AG04449 (cell line): Measurements from ENCODE around the gene NIFK.
A peak's percentile ranks its signal among the peaks of the same experiment; 100 is the strongest.
"Not testable (repeated sequence)": the region's sequence is repeated elsewhere in the genome, so short reads cannot be mapped to it uniquely, and the experiment has no call there.

Experiments used
- CTCF ChIA-PET: fragments of 350-600 bp; formaldehyde crosslinking; extraction: SDS; loops from one replicate; lab custom pipeline; 2021; ENCODE audit warnings: antibody characterized with exemption; lab: Yijun Ruan, JAX
- POLR2A ChIA-PET: fragments of 400-600, 350-600 bp; formaldehyde crosslinking; extraction: SDS; loops from one replicate; lab custom pipeline; 2020; ENCODE audit warnings: antibody characterized with exemption, inconsistent platforms; lab: Yijun Ruan, JAX
- DNase-seq: peaks from one replicate; pipeline ENCODE4 v3.0.0-alpha.2; 2010; ENCODE audit warnings: low read depth, low spot score
- H3K4me3 ChIP-seq: 2 replicates; pipeline ENCODE4 v1.5.1; 2011; ENCODE audit warnings: low read depth, mild to moderate bottlenecking, control low read depth, low read length
- TF ChIP-seq, protein P1 (sequence below): IDR thresholded peaks from one replicate; pipeline ENCODE4 v1.5.1; 2011; ENCODE audit warnings: mild to moderate bottlenecking, moderate library complexity, low read length, control low read depth, inconsistent platforms; ENCODE audit not compliant: insufficient read depth; ENCODE audit errors: missing control alignments

NIFK gene

DNA sequence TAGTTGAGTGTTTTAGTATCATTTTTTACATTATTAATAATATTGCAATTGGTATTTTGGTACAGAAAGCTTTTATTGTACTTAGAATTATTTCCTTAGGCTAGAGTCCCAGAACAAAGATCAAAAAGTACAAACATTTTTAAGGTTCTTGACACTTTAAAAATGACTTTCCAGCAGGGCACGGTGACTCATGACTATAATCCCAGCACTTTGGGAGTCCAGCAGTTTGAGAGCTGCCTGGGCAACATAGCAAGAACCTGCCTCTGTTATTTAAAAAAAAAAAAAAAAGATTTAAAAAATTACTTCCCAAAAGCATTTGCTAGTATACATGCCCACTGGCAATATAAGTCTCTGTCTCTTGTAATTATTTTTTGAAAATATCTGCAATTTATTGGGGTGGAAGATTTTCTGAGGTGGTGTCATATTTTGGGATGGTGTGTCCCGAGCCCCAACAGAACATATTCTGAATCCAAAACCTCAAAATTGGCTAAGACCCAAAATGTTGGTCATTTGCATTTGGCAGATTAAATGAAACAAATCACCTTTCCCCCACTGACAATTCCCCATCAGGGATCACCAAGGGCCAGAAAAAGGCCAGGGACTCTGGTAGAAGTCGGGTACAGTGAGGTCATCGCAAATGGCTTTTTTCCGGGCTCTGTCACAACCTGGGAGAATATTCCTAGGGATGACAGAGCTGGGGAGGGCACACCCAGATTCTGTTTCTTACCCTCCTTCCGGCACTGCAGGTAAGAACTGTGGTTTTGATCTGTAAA lies 42.1 kb downstream of the NIFK start:
- TF ChIP-seq, protein P1, sequence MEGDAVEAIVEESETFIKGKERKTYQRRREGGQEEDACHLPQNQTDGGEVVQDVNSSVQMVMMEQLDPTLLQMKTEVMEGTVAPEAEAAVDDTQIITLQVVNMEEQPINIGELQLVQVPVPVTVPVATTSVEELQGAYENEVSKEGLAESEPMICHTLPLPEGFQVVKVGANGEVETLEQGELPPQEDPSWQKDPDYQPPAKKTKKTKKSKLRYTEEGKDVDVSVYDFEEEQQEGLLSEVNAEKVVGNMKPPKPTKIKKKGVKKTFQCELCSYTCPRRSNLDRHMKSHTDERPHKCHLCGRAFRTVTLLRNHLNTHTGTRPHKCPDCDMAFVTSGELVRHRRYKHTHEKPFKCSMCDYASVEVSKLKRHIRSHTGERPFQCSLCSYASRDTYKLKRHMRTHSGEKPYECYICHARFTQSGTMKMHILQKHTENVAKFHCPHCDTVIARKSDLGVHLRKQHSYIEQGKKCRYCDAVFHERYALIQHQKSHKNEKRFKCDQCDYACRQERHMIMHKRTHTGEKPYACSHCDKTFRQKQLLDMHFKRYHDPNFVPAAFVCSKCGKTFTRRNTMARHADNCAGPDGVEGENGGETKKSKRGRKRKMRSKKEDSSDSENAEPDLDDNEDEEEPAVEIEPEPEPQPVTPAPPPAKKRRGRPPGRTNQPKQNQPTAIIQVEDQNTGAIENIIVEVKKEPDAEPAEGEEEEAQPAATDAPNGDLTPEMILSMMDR, result no peak
- no peak for DNase-seq
- ChIA-PET POLR2A (interaction anchor here (0.7 kb wide), 1 partner anchor 9 kb away, joined by 3 read pairs; no protein-coding TSS in a partner anchor), CTCF (no interaction called here)
- H3K4me3 ChIP-seq, result no peak overlapping the region

DNA sequence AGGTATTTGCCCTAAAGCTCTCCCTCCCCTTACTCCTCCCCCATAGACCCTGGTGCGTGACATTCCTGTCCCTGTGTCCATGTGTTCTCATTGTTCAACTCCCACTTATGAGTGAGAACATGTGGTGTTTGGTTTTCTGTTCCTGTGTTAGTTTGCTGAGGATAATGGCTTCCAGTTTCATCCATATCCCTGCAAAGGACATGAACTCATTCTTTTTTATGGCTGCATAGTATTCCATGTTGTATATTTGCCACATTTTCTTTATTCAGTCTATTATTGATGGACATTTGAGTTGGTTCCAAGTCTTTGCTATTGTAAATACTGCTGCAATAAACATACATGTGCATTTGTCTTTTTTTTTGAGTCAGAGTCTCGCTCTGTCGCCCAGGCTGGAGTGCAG lies 46.1 kb downstream of the NIFK start:
- POLR2A ChIA-PET, H3K4me3 ChIP-seq, DNase-seq: not testable (repeated sequence)
- CTCF ChIA-PET, result interaction anchor here (1.9 kb wide), 1 partner anchor 9 kb away, joined by 9 read pairs; no protein-coding TSS in a partner anchor

DNA sequence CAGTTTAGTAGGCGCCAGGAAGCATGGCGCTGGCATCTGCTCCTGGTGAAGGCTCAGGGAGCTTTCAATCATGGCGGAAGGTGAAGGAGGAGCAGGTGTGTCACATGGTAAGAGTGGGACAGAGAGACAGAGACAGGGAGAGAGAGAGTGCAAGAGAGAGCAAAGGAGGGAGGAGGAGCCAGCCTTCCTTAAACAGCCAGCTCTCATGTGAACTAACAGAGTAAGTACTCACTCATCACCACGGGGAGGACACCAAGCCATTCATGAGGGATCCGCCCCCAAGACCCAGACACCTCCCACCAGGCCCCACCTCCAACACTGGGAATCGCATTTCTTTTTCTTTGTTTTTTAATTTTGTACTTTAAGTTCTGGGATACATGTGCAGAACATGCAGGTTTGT lies 46.6 kb downstream of the NIFK start:
- CTCF ChIA-PET, result interaction anchor here (0.8 to 1.9 kb wide), 5 partner anchors 9 to 94 kb away, joined by 3 to 9 read pairs (median 3); no protein-coding TSS in a partner anchor
- POLR2A ChIA-PET, result no interaction called here

DNA sequence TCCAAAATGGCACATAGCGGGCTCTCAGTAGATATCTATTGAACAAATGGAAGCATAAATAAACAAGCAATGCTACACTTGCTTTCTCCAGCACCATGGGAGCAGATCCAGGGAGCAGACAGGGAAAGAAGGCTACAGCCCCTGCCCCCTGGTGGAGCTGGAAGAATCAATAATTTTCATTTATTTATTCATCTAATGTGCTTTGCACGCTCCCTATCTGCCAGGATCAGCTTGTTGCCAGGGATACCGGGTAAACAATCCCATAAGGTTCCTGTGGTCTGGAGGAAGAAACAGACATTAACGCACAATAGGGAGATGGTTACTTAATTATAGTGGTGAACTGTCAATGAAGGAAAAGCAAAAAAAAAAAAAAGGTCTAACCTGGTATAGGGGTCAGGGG lies 47.3 kb downstream of the NIFK start:
- ChIA-PET CTCF (interaction anchor here (0.8 to 1.9 kb wide), 5 partner anchors 10 to 93 kb away, joined by 3 to 9 read pairs (median 3); no protein-coding TSS in a partner anchor), POLR2A (interaction anchor here (0.7 kb wide), 1 partner anchor 40 kb away, joined by 3 read pairs; no protein-coding TSS in a partner anchor)
- TF ChIP-seq, protein P1, result peak; percentile 36
- H3K4me3 ChIP-seq, result no peak overlapping the region
- no peak for DNase-seq

More for the DNA sequence above, 46.6 kb downstream of the NIFK start:
- TF ChIP-seq, protein P1, result no peak
- no peak for DNase-seq
- H3K4me3 ChIP-seq, result no peak overlapping the region

DNA sequence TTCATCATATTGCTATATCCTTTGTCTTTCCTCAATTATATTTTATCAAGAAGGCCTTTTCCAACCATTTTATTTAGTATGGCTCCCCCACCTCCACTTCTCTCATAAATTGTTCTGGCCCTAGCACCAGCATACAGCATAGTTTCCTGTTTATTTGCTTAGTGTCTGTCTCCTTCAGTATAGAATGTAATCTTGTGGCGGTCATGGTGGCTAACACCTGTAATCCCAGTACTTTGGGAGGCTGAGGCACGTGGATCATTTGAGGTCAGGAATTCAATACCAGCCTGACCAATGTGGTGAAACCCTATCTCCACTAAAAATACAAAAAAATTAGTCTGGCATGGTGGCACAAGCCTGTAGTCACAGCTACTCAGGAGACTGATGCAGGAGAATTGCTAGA lies 47.9 kb downstream of the NIFK start:
- ChIA-PET CTCF (interaction anchor here (1.4 to 1.9 kb wide), 3 partner anchors 10 to 22 kb away, joined by 3 to 9 read pairs (median 6); no protein-coding TSS in a partner anchor), POLR2A (no interaction called here)
- TF ChIP-seq, protein P1, result no peak
- no peak overlapping the region for H3K4me3 ChIP-seq
- no peak for DNase-seq

DNA sequence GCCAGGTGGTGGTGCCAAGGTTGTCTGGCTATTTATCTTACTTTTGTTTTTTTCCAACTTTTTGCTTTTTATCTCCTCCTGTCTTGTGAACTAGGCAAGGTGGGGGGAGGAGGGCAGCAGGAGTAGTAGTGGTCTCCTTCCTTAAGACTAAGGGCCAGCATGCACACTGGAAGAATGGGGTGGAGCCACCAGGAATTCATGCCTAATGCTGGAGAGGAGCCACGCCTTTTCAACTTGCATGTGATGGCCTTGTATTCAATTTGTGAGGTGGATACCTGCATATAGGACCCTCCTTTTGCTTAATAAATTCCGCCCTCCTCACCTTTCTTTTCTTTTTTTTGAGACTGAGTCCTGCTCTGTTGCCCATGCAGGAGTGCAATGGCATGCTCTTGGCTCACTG lies 49.8 kb downstream of the NIFK start:
- POLR2A ChIA-PET, result no interaction called here
- no peak for DNase-seq
- TF ChIP-seq, protein P1, result no peak
- H3K4me3 ChIP-seq, result no peak overlapping the region
- CTCF ChIA-PET, result no interaction called here
